ENCODE measurements around the gene CPNE7. TPM values are rescaled to one million over a fixed set of nuclear protein-coding genes. Genes with fewer than 3 reads are reported as not detected.

The CPNE7 gene
- total RNA-seq, 2 experiments from 2014 or later, result 3.9 to 4.3 TPM

DNA sequence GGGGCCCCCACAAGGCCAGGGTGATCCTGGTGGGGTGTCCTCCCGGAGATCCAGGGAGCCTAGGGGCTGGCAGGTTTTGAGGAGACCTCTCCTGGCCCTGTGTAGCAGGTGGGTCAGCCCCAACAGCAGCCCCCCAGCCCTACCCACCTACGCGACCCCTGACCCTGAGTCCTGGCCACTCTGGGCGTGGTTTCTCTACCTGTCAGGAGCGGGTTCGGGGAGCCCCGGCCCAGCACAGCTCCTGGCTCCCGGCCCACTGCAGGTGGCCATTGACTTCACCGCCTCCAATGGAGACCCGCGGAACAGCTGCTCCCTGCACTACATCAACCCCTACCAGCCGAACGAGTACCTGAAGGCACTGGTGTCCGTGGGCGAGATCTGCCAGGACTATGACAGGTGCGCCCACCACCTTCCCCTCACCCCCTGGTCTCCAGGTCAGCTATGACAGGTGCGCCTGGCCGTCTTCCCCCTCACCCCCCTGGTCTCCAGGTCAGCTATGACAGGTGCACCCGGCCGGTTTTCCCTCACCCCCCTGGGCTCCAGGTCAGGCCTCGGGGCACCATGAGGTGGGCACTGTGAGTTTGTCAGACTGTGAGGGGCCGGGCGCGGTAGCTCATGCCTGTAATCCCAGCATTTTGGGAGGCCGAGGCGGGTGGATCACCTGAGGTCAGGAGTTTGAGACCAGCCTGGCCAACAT is 13.0 kb downstream of the CPNE7 start:
- Mint-ChIP-seq H3K36me3 (no peaks in the 10 kb centered on the region), H3K4me1 (peaks cover 2% of the 10 kb centered on the region), H3K4me3 (no peak overlapping the region), H3K27ac (no peak overlapping the region), H3K9me3 (no peaks in the 10 kb centered on the region), H3K27me3 (no peaks in the 10 kb centered on the region)
- POLR2A ChIA-PET, result no interaction called here
- ATAC-seq (ENCODE audit: low read depth) (no peak), DNase-seq (no peak)

DNA sequence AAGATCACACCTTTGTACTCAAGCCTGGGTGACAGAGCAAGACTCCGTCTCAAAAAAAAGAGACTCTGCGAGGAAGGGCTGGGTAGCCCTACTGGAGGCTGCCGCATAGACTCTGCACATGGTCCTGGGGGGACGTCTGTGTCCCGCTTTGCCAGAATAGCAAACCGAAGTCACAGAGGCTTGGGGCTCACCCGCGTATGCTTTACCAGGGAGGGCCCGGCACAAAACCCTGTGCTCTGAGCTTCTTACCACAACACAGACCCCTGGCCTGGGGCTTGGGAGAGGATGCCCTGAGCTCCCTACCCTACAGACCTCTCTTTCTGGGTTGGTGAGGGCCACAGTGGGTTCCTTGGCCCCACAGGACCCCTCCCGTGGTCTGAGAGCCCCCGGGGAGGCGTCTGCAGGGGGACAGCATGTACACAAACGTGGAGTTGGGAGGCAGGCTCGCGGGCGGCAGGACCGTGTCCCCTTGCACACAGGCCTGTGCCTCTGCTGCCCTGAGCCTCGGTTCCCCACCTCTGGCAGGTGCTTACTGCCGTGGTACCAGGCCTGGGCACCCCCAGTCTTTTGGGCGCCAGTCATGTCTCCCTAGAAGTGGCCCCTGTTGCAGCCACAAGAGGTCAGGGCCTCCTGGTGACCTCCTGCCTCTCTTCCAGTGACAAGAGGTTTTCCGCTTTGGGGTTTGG is 13.8 kb downstream of the CPNE7 start:
- Mint-ChIP-seq H3K27ac (no peak overlapping the region), H3K36me3 (no peaks in the 10 kb centered on the region), H3K4me3 (no peak overlapping the region), H3K9me3 (no peaks in the 10 kb centered on the region), H3K27me3 (no peaks in the 10 kb centered on the region), H3K4me1 (peaks cover 6% of the 10 kb centered on the region)
- no peak for DNase-seq
- ATAC-seq (ENCODE audit: low read depth), result no peak
- POLR2A ChIA-PET, result no interaction called here

DNA sequence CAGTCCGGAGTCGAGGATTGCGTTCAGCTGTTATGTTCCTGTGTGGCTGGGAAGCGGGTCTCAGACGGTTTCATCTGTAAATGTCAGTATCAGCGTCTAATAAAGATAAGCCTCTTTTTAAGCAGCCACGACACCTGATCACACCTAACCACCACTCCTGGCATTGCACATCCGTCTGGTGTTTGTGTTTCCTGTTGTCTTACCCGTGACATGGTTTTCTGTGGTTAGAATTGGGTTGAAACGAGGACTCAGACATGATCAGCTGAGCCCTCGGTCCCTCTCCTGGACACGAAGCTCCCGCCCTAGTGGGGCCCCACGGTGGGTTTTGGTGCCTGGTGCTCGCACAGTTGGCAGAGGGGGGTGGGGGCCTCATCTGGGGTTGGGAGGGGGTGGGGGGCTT is 18.3 kb downstream of the CPNE7 start:
- no peaks in the 10 kb centered on the region for H3K36me3 Mint-ChIP-seq
- peak; percentile 38 for DNase-seq
- H3K27ac Mint-ChIP-seq, result no peak overlapping the region
- H3K4me3 Mint-ChIP-seq, result peak overlapping the region; percentile 48
- H3K27me3 Mint-ChIP-seq, result no peaks in the 10 kb centered on the region
- POLR2A ChIA-PET, result no interaction called here
- H3K4me1 Mint-ChIP-seq, result peaks cover 8% of the 10 kb centered on the region
- no peaks in the 10 kb centered on the region for H3K9me3 Mint-ChIP-seq
- ATAC-seq (ENCODE audit: low read depth), result peak; percentile 56

DNA sequence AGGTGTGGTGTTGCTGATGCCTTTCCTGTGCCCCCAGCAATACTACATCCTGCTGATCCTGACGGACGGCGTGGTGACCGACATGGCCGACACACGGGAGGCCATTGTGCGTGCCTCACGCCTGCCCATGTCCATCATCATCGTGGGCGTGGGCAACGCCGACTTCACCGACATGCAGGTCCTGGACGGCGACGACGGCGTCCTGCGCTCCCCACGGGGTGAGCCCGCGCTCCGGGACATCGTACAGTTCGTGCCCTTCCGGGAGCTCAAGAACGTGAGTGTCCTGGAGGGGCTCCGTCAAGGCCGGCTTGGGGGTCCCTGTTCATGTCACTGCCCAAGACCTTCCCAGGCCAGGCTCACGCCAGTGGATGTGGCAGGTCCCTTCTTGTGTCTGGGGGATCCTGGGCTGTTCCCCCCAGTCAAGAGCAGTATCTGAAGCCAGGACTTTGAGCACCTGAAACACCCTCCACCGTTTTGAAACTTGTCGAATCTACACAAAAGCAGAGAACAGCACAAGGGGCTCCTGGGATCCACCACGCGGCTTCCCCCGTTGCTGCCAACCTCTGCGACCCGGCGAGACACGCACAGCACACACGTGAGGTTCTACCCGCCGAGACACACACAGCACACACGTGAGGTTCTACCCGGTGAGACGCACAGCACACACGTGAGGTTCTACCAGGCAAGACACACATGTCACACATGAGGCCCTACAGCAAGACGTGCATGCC is 19.9 kb downstream of the CPNE7 start:
- Mint-ChIP-seq H3K27me3 (no peaks in the 10 kb centered on the region), H3K4me1 (peaks cover 8% of the 10 kb centered on the region), H3K4me3 (no peak overlapping the region), H3K36me3 (no peaks in the 10 kb centered on the region), H3K9me3 (no peaks in the 10 kb centered on the region), H3K27ac (no peak overlapping the region)
- no peak for ATAC-seq (ENCODE audit: low read depth)
- no peak for DNase-seq
- POLR2A ChIA-PET, result no interaction called here

DNA sequence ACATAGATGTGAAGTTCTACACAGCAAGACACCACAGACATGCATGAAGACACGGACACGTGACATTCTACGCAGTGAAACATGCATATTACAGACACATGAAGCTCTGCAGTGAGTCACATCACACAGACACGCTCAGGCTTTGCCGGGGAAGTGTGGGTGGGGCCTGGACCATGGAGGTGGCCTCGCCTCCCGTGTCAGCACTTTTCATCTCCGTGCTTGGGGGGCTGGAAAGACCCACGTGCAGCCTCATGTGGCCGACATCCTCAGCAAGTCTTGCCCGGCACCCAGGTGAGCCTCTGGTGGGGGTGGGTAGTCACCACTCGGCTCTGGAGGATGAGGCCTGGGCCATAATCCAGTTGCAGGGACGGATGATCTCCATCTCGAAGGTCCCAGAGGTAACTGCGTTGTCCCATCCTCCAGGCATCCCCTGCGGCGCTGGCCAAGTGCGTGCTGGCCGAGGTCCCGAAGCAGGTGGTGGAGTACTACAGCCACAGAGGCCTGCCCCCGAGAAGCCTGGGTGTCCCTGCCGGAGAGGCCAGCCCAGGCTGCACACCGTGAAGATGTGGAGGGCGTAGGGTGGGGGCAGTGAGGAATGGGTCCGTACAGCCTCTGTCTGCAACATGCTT is 20.6 kb downstream of the CPNE7 start:
- Mint-ChIP-seq H3K36me3 (no peaks in the 10 kb centered on the region), H3K9me3 (no peaks in the 10 kb centered on the region), H3K4me1 (peaks cover 8% of the 10 kb centered on the region), H3K4me3 (no peak overlapping the region), H3K27me3 (no peaks in the 10 kb centered on the region), H3K27ac (no peak overlapping the region)
- POLR2A ChIA-PET, result no interaction called here
- ATAC-seq (ENCODE audit: low read depth) (no peak), DNase-seq (no peak)

DNA sequence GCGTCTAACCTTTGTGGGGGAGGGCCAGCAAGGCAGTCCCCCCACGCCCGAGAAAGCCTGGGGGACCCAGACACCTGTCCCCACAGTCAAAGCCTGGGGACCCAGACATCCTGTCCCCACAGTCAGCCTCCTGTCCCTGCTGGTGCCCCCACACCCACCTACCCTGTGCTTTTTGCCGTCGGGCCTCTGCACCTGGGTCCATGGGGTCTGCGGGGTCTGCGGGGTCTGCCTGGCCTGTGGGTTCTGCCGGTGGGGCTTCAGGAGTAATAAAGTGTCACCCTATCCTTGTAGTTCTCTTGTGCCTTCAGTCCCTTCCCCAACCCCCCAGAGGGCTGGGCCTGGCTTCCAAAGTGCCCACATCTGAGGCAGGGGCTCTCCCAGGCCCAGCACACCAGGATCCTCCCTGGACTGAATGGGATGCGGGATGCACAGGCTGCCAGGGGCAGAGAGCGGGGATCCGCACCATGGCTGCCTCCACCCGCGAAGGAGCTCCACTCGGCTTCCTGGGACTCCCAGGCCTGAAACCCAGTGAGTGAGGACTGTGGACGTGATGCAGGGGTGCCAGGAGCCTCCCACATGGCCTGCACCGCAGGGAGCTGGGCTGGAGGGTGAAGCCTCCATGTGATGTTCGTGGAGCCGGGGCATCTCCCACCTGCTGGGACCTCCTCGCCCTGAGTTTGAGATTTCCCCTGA is 21.5 kb downstream of the CPNE7 start:
- POLR2A ChIA-PET, result no interaction called here
- Mint-ChIP-seq H3K4me1 (peaks cover 8% of the 10 kb centered on the region), H3K36me3 (no peaks in the 10 kb centered on the region), H3K9me3 (no peaks in the 10 kb centered on the region), H3K27me3 (no peaks in the 10 kb centered on the region), H3K4me3 (no peak overlapping the region), H3K27ac (no peak overlapping the region)
- no peak for ATAC-seq (ENCODE audit: low read depth)
- no peak for DNase-seq

DNA sequence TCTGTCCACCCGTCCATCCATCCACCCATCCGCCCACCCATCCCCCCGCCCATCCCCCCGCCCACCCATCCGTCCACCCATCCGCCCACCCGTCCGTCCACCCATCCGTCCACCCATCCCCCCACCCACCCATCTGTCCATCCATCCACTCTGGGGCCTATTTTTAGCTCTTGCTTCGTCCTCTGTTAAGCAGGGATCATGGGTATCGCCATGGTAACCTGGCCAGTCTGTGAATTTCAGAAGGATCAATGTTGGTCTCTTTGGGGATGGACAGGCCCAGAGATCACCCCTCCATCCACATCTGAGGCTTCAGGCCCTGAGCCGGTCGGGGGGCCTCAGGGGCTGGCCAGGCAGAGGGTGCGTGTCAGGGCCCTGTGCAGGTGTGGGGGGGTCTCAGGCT is 22.6 kb downstream of the CPNE7 start:
- Mint-ChIP-seq H3K27ac (no peak overlapping the region), H3K4me1 (peaks cover 13% of the 10 kb centered on the region), H3K36me3 (no peaks in the 10 kb centered on the region), H3K27me3 (no peaks in the 10 kb centered on the region), H3K9me3 (no peaks in the 10 kb centered on the region), H3K4me3 (no peak overlapping the region)
- DNase-seq (no peak), ATAC-seq (ENCODE audit: low read depth) (no peak)
- POLR2A ChIA-PET, result no interaction called here

DNA sequence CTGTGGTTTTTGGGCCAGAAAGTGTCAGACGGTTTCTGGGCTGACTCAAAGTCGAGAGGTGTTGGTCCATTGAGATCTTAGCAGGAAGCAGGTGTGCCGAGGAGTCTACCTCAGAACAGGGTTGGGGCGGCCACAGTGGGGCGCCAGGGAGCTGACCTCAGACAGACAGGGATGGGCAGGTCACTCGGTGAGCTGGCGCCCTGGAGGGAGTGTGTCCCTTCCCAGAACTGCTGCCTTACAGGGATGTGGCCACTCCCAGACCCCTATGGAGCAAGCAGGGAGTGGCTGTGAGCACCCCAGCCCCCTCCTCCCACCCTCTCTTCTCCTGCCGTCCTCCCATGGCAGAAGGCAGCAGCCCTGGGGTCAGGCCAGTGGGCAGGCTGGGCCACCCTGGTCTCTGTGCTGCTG is 23.9 kb downstream of the CPNE7 start:
- Mint-ChIP-seq H3K4me1 (peaks cover 7% of the 10 kb centered on the region), H3K9me3 (no peaks in the 10 kb centered on the region), H3K36me3 (no peaks in the 10 kb centered on the region), H3K27ac (no peak overlapping the region), H3K4me3 (no peak overlapping the region), H3K27me3 (no peaks in the 10 kb centered on the region)
- DNase-seq (no peak), ATAC-seq (ENCODE audit: low read depth) (peak; percentile 34)
- POLR2A ChIA-PET, result no interaction called here

DNA sequence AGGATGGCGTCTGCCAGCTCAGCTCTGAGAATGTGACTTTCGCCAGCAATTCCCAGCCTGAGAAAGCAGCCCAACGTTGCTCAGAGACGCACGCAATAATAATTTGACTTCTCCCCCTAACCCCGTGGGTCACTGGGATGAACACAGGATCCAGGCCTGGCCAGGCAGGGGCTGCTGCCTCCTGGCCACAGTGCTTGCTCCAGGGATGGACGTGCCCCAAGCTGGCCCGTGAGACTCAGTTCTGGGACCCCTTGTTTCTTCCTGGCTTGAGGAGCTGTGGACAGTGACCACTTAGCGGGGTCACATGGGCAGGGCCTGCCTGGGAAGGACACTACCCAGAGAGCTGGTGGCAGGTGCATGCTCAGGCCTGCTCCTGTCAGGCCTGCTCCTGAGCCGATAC is 24.3 kb downstream of the CPNE7 start:
- Mint-ChIP-seq H3K4me1 (peaks cover 7% of the 10 kb centered on the region), H3K27me3 (no peaks in the 10 kb centered on the region), H3K9me3 (no peaks in the 10 kb centered on the region), H3K36me3 (no peaks in the 10 kb centered on the region), H3K27ac (no peak overlapping the region), H3K4me3 (no peak overlapping the region)
- POLR2A ChIA-PET, result no interaction called here
- DNase-seq (no peak), ATAC-seq (ENCODE audit: low read depth) (no peak)

DNA sequence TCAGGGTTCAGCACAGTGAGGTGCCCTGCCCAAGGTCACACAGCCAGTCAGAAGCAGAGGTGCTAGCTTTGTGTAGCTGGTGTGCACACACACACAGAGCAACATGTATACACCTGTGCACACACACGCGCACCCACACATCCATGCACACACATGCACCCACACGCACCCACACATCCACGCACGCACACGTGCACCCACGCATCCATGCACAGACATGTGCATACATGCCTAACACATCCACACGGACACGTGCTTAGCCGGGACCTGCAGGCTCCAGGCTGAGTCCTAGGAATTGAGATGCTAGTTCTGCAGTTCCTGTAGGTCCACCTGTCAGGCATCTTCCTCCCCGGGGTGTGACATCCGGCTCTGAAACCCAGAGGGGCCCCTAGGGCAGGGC is 24.9 kb downstream of the CPNE7 start:
- Mint-ChIP-seq H3K27ac (no peak overlapping the region), H3K27me3 (no peaks in the 10 kb centered on the region), H3K4me3 (no peak overlapping the region), H3K4me1 (peaks cover 7% of the 10 kb centered on the region), H3K36me3 (no peaks in the 10 kb centered on the region), H3K9me3 (no peaks in the 10 kb centered on the region)
- no peak for DNase-seq
- ATAC-seq (ENCODE audit: low read depth), result no peak
- POLR2A ChIA-PET, result no interaction called here

DNA sequence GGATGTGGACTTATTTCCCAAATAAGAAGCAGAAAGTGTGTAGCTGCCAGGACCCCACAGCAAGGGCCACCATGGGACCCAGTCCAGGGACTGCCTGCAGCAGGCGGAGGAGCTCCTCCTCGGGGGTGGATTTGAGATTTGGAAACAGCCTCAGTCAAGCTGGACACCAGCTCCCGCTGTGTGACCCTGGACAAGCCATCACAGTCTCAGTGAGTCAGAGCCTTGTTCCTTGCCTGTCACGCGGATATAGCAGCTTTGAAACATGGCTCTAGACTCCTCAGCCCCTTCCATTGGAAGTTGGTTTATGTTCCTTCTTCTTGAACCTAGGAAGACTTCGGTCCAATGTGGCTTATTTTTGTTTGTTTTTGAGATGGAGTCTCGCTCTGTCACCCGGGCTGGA is 25.4 kb downstream of the CPNE7 start:
- POLR2A ChIA-PET, result no interaction called here
- Mint-ChIP-seq H3K4me1 (peaks cover 6% of the 10 kb centered on the region), H3K9me3 (no peaks in the 10 kb centered on the region), H3K27ac (no peak overlapping the region), H3K27me3 (no peaks in the 10 kb centered on the region), H3K4me3 (no peak overlapping the region), H3K36me3 (no peaks in the 10 kb centered on the region)
- ATAC-seq (ENCODE audit: low read depth) (no peak), DNase-seq (no peak)

DNA sequence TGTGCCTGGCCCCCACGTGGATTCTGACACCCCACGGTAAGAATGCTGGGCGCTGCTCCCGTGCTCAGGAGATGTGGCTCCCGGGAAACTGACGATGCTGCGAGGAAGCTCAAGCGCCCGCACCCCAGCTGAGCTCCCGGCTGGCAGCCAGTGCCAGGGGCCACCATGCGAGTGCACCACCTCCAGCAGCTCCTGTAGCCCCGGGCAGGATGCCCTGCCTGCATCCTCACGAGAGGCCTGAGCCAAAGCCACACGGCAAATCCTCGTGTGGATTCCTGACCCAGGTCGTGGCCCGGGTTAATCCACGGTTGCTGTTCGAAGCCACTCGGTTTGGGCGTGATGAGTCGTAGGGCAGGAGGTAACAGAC is 26.3 kb downstream of the CPNE7 start:
- Mint-ChIP-seq H3K27ac (no peak overlapping the region), H3K9me3 (no peaks in the 10 kb centered on the region), H3K4me1 (peaks cover 6% of the 10 kb centered on the region), H3K27me3 (no peaks in the 10 kb centered on the region), H3K4me3 (no peak overlapping the region), H3K36me3 (no peaks in the 10 kb centered on the region)
- DNase-seq (no peak), ATAC-seq (ENCODE audit: low read depth) (no peak)
- POLR2A ChIA-PET, result no interaction called here

DNA sequence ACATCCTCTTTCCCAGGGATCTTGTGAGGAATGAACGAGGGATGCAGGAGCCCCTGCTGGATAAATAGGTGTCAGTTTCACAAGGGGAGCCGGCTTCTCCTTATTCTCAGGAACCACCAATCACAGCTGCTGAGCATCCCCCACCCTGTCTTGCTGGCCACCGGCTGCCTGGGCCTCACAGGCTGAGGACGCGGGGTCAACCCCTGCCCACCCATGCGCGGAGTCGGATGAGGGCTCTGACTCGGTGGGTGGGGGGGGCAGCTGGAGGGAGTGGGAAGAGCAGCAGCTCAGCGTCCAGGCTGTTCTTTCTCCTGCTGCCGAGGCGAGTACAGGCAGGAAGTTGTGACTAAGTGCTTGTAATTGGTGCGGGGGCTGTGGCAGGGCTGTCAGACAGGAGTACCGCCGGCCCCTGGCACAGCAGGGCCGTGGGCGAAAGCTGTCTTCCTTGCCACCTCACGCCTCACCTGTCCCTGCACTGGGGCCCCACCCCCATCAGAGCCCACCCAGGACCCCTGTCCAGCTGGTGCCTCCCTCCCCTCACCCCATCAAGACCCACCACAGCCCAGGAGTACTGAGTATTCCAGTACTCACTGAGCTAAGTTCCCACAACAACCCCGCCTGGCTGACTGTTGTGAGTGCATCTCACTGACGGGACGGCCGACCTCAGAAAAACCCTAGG is 26.9 kb downstream of the CPNE7 start:
- H3K36me3 Mint-ChIP-seq, result no peaks in the 10 kb centered on the region
- ATAC-seq (ENCODE audit: low read depth) (peak; percentile 73), DNase-seq (no peak)
- H3K27me3 Mint-ChIP-seq, result no peaks in the 10 kb centered on the region
- no peak overlapping the region for H3K27ac Mint-ChIP-seq
- H3K4me1 Mint-ChIP-seq, result peaks cover 6% of the 10 kb centered on the region
- POLR2A ChIA-PET, result no interaction called here
- H3K4me3 Mint-ChIP-seq, result no peak overlapping the region
- no peaks in the 10 kb centered on the region for H3K9me3 Mint-ChIP-seq

All from activated naive CD8-positive, alpha-beta T cell treated with anti-CD3 and anti-CD28 coated beads, Interleukin-2, amount 10 ng/mL, durations not matched to agents 7 days and 5 days (primary cell).